Heart left ventricle (tissue), 13 donors: ENCODE results near the gene ARHGAP26.

Experiments
- CTCF ChIP-seq, 12 donors: fragments of 200-600 bp; sonication (generic) in 4 of 12; IDR thresholded peaks; one replicate each; pipeline versions ENCODE4 v1.5.0 to v1.8.0; 2018 to 2022; ENCODE audit warnings: antibody characterized with exemption in 12 of 12, mild to moderate bottlenecking in 5 of 12
- POLR2A ChIP-seq, 2 donors: fragments of 450-650 bp; IDR thresholded peaks; one replicate each; pipeline ENCODE4 v1.6.1; 2017; ENCODE audit warnings: antibody characterized with exemption in 2 of 2, mild to moderate bottlenecking in 2 of 2, moderate library complexity in 2 of 2
- donor health status: ischemic (EF 13 %, LVEDD 7.1; RV severe dilation, severe dysfunction).
- donor health status: DM: no; HTN: yes; CAD: no.
- donor health status: DM: no; HTN: no; CAD: no.
- donor health status: ischemic (EF 25% LVEDD 6.9; RV normal size, moderate dysfunction).
- donor health status: ischemic (EF 25% LVEDD 5.7; RV mildly dilated, moderate dysfunction).
- donor health status: ischemic (EF 35%, LVEDD 5.7; RV mildly dilated, moderate dysfunction).
- donor health status: nonischemic (EF 11% LVEDD 7.7; RV severe dilation, severe dysfunction).
- donor health status: DM: yes; HTN: yes; CAD: no.
- donor health status: PGD.
- donor health status: ischemic (EF 29% LVEDD 5.4; RV normal size, mild dysfunction).
- donor health status: nonischemic (EF 23%, LVEDD 6.1; RV moderate dilation, normal function).

DNA sequence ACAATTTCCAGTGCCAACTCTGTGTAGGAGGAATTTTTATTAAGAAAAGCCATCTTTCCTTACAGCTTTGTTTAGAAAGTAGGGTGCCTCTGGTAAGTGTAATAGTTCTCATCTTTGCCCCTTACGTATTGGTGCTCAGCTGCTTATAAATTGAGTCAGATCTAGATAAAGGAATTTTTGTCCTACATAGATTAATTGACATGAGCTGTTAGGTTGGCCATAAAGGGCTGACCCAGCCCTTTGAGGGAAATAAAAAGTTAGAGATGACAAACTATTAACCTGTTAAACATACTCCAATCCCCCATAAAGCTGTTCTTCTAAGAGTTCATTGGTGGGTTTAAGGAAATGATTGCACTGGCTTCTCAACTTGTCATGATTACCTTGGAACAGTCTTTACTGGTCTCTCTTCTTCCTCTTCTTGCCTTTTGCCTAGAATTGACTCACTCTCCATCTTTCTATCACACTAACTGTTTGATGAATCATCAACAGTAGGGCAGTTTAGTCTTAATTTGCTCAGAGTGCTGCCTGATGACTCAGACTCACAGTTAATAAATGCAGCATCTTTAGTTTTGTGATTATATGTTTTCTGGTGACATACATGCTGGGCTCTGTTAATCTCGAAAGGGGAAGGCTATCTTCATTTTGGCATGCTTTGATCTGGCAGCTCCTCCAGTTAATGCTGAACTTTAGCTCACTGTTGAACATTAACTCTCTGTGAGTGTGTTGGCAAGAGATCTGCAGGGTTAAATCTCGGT, 51.7 kb downstream of the ARHGAP26 start:
- TF ChIP-seq CTCF (IDR thresholded peaks at IDR 0.05) = no peak
- no peak for TF ChIP-seq POLR2A (IDR thresholded peaks at IDR 0.05)
